HFF-Myc (cell line): ENCODE measurements around the gene OXT.
A peak's percentile ranks its signal among the peaks of the same experiment; 100 is the strongest.

Source experiments
- DNase-seq: peaks from one replicate; pipeline ENCODE4 v3.0.0-alpha.2; 2011; ENCODE audit warnings: low read depth; ENCODE audit errors: extremely low read depth
- H3K4me3 ChIP-seq: replicated peaks from 2 replicates; pipeline ENCODE4 v1.5.1; 2011; ENCODE audit warnings: low read depth, mild to moderate bottlenecking, control low read depth, low read length
- TF ChIP-seq, protein P1 (sequence below): IDR thresholded peaks from 2 replicates; pipeline ENCODE4 v1.5.1; 2012; ENCODE audit warnings: mild to moderate bottlenecking, low read depth, low read length, control low read depth; ENCODE audit errors: missing control alignments

OXT gene

DNA sequence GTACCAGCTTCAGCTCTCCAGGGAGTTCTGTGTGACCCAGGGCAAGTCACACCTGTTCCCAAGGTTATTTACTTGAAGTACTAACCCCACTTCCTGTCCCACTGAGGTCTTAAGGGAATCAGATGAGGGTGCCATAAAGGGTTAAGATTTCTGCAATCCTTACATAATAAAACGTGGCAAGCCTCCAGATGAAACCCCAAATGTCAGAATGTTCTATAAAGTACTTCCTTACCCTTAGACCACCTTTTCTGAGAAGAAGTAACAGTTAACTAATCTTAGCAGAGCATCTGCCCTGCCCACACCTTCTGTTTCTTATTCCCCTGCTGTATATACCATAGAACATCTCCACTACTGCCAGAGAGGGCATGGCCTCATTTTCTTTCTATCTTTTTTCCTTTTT, 19.1 kb downstream of the OXT start:
- no peak for DNase-seq
- no peak overlapping the region for H3K4me3 ChIP-seq
- TF ChIP-seq, protein P1, sequence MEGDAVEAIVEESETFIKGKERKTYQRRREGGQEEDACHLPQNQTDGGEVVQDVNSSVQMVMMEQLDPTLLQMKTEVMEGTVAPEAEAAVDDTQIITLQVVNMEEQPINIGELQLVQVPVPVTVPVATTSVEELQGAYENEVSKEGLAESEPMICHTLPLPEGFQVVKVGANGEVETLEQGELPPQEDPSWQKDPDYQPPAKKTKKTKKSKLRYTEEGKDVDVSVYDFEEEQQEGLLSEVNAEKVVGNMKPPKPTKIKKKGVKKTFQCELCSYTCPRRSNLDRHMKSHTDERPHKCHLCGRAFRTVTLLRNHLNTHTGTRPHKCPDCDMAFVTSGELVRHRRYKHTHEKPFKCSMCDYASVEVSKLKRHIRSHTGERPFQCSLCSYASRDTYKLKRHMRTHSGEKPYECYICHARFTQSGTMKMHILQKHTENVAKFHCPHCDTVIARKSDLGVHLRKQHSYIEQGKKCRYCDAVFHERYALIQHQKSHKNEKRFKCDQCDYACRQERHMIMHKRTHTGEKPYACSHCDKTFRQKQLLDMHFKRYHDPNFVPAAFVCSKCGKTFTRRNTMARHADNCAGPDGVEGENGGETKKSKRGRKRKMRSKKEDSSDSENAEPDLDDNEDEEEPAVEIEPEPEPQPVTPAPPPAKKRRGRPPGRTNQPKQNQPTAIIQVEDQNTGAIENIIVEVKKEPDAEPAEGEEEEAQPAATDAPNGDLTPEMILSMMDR: no peak

DNA sequence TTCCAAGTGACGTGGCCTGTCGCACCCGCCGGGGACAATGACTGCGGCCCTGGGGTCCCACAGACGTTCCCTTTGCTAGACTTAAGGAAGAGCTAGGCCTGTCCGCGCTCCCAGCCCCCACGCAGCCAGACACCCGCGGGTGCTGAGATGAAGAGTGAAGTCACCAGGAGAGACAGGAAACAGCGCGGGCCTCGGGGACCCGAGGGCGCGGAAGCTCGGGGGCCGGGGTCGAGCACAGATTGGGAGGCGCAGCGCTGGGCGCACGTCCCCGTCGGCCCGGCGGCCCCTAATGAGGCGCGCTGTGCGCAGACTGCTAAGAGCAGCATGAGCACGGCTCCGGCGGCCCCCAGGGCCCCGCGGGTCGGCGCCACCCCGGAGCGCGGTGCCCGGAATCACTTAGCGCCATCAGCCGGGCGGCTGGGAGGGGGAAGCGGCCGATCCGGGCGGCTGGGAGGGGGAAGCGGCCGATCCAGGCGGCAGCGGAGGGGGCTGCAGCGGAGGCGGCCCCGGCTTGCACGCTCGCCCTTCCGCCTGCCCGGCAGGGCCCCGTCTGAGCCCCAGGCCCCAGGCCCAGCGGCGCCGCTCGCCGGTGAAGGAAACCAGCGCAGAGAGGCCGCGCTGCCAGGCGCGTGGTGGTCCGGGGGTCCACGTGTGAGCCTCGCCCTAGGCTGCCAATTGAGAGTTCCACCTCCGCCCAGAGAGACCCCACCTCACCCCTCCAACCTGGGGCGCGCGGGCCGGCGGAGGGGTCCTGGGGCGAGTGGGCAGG, 21.4 kb downstream of the OXT start:
- TF ChIP-seq, protein P1: no peak
- DNase-seq: no peak
- H3K4me3 ChIP-seq: 0 out of 2 replicates have a peak overlapping the region, but pooled peaks have one; percentile 7

DNA sequence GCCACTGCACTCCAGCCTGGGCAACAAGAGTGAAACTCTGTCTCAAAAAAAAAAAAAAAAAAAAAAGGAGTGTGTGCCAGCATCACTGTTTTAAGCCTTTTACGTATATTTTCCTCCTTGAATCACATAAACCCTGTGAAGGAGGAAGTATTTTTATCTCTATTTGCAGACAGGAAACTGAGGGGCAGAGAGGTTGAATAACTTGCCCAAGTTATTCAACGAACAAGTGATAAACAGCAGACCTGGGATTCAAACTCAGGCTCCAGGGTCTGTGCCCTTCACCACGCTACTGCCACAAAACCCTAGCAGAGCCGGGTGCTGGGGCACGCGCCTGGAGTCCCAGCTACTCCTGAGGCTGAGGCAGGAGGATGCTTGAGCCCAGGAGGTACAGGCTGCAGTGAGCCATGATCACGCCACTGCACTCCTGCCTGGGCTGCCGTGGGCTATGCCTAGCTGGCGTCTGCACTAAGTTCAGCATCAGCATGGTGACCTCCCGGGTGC, 22.5 kb downstream of the OXT start:
- TF ChIP-seq, protein P1: no peak
- no peak overlapping the region for H3K4me3 ChIP-seq
- no peak for DNase-seq

DNA sequence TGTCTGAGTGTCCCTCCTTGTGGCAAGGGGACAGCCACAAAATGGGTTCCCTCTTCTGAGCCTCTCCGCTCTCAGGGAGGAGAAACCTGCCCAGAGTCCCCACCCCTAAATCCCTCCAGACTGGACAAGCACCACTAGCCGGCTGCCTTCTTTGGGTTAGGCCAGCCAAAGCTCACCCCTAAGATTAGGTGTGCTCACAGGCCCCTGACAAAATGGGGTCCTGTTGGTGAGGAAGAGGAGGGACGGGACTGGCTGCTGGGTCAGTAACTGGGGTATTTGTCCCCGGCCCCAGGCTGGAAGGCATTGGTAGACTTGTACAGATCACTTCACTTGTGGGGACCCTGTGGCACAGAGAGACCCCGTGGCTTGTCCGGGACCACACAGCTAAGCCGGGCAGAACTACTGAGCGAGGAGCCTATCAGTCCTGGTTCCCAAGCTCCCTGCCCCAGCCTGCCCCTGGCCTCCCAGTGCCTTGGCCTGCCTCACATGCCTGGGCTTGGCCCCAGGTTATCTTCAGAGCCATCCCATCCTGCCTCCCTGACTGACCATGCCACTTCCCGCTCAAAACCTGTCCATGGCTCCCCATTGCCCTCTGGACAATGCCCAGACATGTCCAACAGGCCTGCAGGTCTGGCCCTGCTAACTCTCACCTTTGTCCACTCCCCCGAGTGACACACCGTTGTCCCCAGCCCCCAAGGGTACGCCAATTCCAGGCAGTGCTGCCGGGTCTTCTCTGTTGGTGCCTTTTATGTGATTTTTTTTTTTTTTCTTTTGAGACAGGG, 23.6 kb downstream of the OXT start:
- TF ChIP-seq, protein P1: no peak
- no peak overlapping the region for H3K4me3 ChIP-seq

DNA sequence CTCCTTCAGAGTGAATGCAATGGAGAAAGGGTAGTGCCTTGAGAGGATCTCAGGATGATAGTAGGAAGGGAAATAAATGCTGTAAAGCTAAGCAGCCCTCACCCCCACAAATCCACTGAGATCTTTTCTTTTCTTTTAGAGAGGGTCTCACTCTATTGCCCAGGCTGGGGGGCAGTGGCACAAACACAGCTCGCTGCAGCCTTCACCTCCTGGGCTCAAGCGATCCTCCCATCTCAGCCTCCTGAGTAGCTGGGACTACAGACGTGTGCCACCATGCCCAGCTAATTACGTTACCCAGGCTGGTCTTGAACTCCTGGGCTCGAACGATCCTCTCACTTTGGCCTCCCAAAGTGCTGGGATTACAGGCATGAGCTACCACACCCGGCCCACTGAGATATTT, 29.1 kb downstream of the OXT start:
- TF ChIP-seq, protein P1: no peak
- DNase-seq: no peak
- no peak overlapping the region for H3K4me3 ChIP-seq

More for the DNA sequence above, 23.6 kb downstream of the OXT start:
- no peak for DNase-seq

GRCh38 chr20:3101251-3101650, 29.8 kb downstream of the OXT start:
- no peak for DNase-seq
- TF ChIP-seq, protein P1: no peak
- no peak overlapping the region for H3K4me3 ChIP-seq
